H1 (cell line): ENCODE data around the gene GADL1. TPM values are rescaled to one million over a fixed set of nuclear protein-coding genes. Genes with fewer than 3 reads are reported as not detected.

Source experiments
- CTCF ChIA-PET: fragments of 300-600 bp; sonication (Branson Sonifier 250); formaldehyde crosslinking; loops from one replicate; lab custom pipeline; 2021; ENCODE audit not compliant: partially characterized antibody; lab: Charles Lee
- POLR2A ChIA-PET: fragments of 300-600 bp; sonication (Branson Sonifier 250); formaldehyde crosslinking; loops from one replicate; lab custom pipeline; 2021; ENCODE audit warnings: inconsistent platforms; ENCODE audit not compliant: partially characterized antibody; lab: Charles Lee
- DNase-seq, 2 experiments: peaks; one replicate each; pipeline versions ENCODE4 v3.0.0 to v3.0.0-alpha.2; 2010 to 2022; ENCODE audit warnings: low spot score in 2 of 2, low read depth in 1 of 2, mixed read lengths in 1 of 2
- FAIRE-seq: peaks from 2 replicates; lab custom pipeline; 2011; peaks lifted over from hg19 to GRCh38; lab: Jason Lieb, UNC
- H2AFZ ChIP-seq: 2 replicates; pipeline ENCODE4 v1.8.1; 2012; ENCODE audit warnings: low read length, inconsistent platforms
- H2AK5ac ChIP-seq: 2 replicates; pipeline ENCODE4 v1.6.1; 2013; ENCODE audit warnings: low read depth, low read length
- H2BK120ac ChIP-seq: replicated peaks from 2 replicates; pipeline ENCODE3; 2013; ENCODE audit warnings: low read depth, low read length, inconsistent platforms
- H2BK12ac ChIP-seq: 2 replicates; pipeline ENCODE4 v1.6.1; 2013; ENCODE audit warnings: low read depth, low read length
- H2BK15ac ChIP-seq: 2 replicates; pipeline ENCODE4 v1.6.1; 2013; ENCODE audit warnings: low read length
- H2BK20ac ChIP-seq: 2 replicates; pipeline ENCODE4 v1.6.1; 2013; ENCODE audit warnings: low read length
- H2BK5ac ChIP-seq: 2 replicates; pipeline ENCODE4 v1.6.1; 2013; ENCODE audit warnings: low read depth, low read length
- H3K14ac ChIP-seq: 2 replicates; pipeline ENCODE4 v1.6.1; 2013; ENCODE audit warnings: inconsistent platforms; ENCODE audit not compliant: insufficient read length
- H3K18ac ChIP-seq: 2 replicates; pipeline ENCODE4 v1.6.1; 2013; ENCODE audit warnings: low read length; ENCODE audit errors: extremely low read depth
- H3K23ac ChIP-seq: 2 replicates; pipeline ENCODE4 v1.6.1; 2013; ENCODE audit warnings: inconsistent platforms; ENCODE audit not compliant: insufficient read length
- H3K23me2 ChIP-seq: 2 replicates; pipeline ENCODE4 v1.6.1; 2013; ENCODE audit warnings: low read depth, low read length
- H3K27ac ChIP-seq: 2 replicates; pipeline ENCODE4 v1.6.1; 2011; ENCODE audit warnings: low read depth, low read length, inconsistent platforms
- H3K27me3 ChIP-seq, 4 experiments: replicated peaks in 1 of 4; 1 replicate in 1 of 4; 2 replicates in 3 of 4; pipeline versions ENCODE4 v1.6.1 to v1.8.1; 2011 to 2013; ENCODE audit warnings: low read length in 3 of 4, mild to moderate bottlenecking in 3 of 4, inconsistent platforms in 2 of 4, mixed read lengths in 2 of 4, moderate library complexity in 1 of 4; ENCODE audit not compliant: control insufficient read depth in 3 of 4, insufficient read depth in 3 of 4; ENCODE audit errors: extremely low read depth in 1 of 4
- H3K36me3 ChIP-seq, 4 experiments: 2 replicates each; pipeline versions ENCODE4 v1.6.1 to v1.8.1; 2011 to 2013; ENCODE audit warnings: mild to moderate bottlenecking in 4 of 4, low read length in 3 of 4, moderate library complexity in 2 of 4, control low read depth in 1 of 4, inconsistent platforms in 1 of 4; ENCODE audit not compliant: insufficient read depth in 4 of 4, control insufficient read depth in 2 of 4
- H3K4ac ChIP-seq: replicated peaks from 2 replicates; pipeline ENCODE3; 2013; ENCODE audit warnings: low read length, low read depth, mixed read lengths, inconsistent platforms; ENCODE audit not compliant: insufficient read length
- H3K4me1 ChIP-seq, 4 experiments: replicated peaks in 1 of 4; 1 replicate in 1 of 4; 2 replicates in 3 of 4; pipeline versions ENCODE4 v1.6.1 to v1.8.1; 2011 to 2013; ENCODE audit warnings: low read length in 3 of 4, inconsistent platforms in 2 of 4, mixed read lengths in 1 of 4; ENCODE audit not compliant: insufficient read depth in 4 of 4, control insufficient read depth in 3 of 4
- H3K4me2 ChIP-seq, 2 experiments: 2 replicates each; pipeline versions ENCODE4 v1.6.1 to v1.8.1; 2011 to 2013; ENCODE audit warnings: low read depth in 2 of 2, low read length in 2 of 2, control low read depth in 1 of 2, inconsistent platforms in 1 of 2, mild to moderate bottlenecking in 1 of 2; ENCODE audit not compliant: insufficient read depth in 1 of 2
- H3K4me3 ChIP-seq, 4 experiments: fragments of 200-600, 300-600 bp in 1 of 4; sonication (generic), shearing (Covaris generic), sonication (Bioruptor Twin) in 1 of 4; 2 replicates each; pipeline versions ENCODE4 v1.5.1 to v1.8.1; 2011 to 2016; ENCODE audit warnings: low read length in 4 of 4, low read depth in 3 of 4, control low read depth in 2 of 4, inconsistent platforms in 2 of 4, mild to moderate bottlenecking in 2 of 4, mixed read lengths in 1 of 4, moderate library complexity in 1 of 4; ENCODE audit not compliant: insufficient read depth in 2 of 4; ENCODE audit errors: extremely low read depth in 1 of 4
- H3K56ac ChIP-seq: replicated peaks from 2 replicates; pipeline ENCODE3; 2013; ENCODE audit warnings: low read depth, mild to moderate bottlenecking, mixed read lengths, low read length, inconsistent platforms; ENCODE audit not compliant: insufficient read length
- H3K79me1 ChIP-seq: 2 replicates; pipeline ENCODE4 v1.6.1; 2013; ENCODE audit warnings: low read depth, low read length, control low read depth
- H3K79me2 ChIP-seq, 2 experiments: 2 replicates each; pipeline versions ENCODE4 v1.6.1 to v1.8.1; 2012 to 2013; ENCODE audit warnings: low read length in 2 of 2, mild to moderate bottlenecking in 2 of 2, inconsistent platforms in 1 of 2; ENCODE audit not compliant: insufficient read depth in 2 of 2, control insufficient read depth in 1 of 2
- H3K9ac ChIP-seq, 4 experiments: replicated peaks in 1 of 4; 1 replicate in 1 of 4; 2 replicates in 3 of 4; pipeline versions ENCODE4 v1.6.1 to v1.8.1; 2011 to 2013; ENCODE audit warnings: low read depth in 3 of 4, low read length in 3 of 4, control low read depth in 2 of 4, mild to moderate bottlenecking in 2 of 4, moderate library complexity in 2 of 4, inconsistent platforms in 1 of 4; ENCODE audit errors: extremely low read depth in 1 of 4
- H3K9me3 ChIP-seq, 2 experiments: 2 replicates each; pipeline versions ENCODE4 v1.6.1 to v1.8.1; 2012 to 2013; ENCODE audit warnings: mild to moderate bottlenecking in 2 of 2, moderate library complexity in 2 of 2, control low read depth in 1 of 2, inconsistent platforms in 1 of 2, low read depth in 1 of 2, low read length in 1 of 2, mixed read lengths in 1 of 2; ENCODE audit not compliant: insufficient read depth in 2 of 2
- H4K20me1 ChIP-seq, 2 experiments: replicated peaks in 1 of 2; 2 replicates each; pipeline versions ENCODE3 to v1.8.1; 2011 to 2013; ENCODE audit warnings: inconsistent platforms in 2 of 2, low read length in 2 of 2, mild to moderate bottlenecking in 1 of 2; ENCODE audit not compliant: insufficient read depth in 2 of 2, control insufficient read depth in 1 of 2
- H4K5ac ChIP-seq: 2 replicates; pipeline ENCODE4 v1.6.1; 2013; ENCODE audit warnings: low read length, low read depth, mixed read lengths, inconsistent platforms; ENCODE audit not compliant: insufficient read length
- H4K8ac ChIP-seq: 2 replicates; pipeline ENCODE4 v1.8.0; 2013; ENCODE audit warnings: mild to moderate bottlenecking, moderate library complexity, low read length, inconsistent platforms; ENCODE audit not compliant: insufficient read depth; ENCODE audit errors: extremely low read depth
- H4K91ac ChIP-seq: replicated peaks from 2 replicates; pipeline ENCODE3; 2013; ENCODE audit warnings: low read length, mixed read lengths, inconsistent platforms; ENCODE audit not compliant: insufficient read length
- ATF2 ChIP-seq: IDR thresholded peaks from 2 replicates; pipeline ENCODE4 v1.6.1; 2012; ENCODE audit warnings: low read length, inconsistent platforms
- BACH1 ChIP-seq: IDR thresholded peaks from 2 replicates; pipeline ENCODE4 v1.6.1; 2012; ENCODE audit warnings: low read length, improper control_type of control experiment
- BRCA1 ChIP-seq: IDR thresholded peaks from 2 replicates; pipeline ENCODE4 v1.6.1; 2012; ENCODE audit warnings: low read depth, low read length, improper control_type of control experiment
- CTBP2 ChIP-seq: IDR thresholded peaks from 2 replicates; pipeline ENCODE4 v1.7.0; 2011; ENCODE audit warnings: borderline replicate concordance, mild to moderate bottlenecking, moderate library complexity, mixed read lengths, low read length; ENCODE audit not compliant: insufficient read depth, insufficient read length
- EGR1 ChIP-seq: IDR thresholded peaks from 2 replicates; pipeline ENCODE4 v1.6.1; 2011; ENCODE audit warnings: low read depth, low read length, borderline replicate concordance
- GTF2F1 ChIP-seq: IDR thresholded peaks from 2 replicates; pipeline ENCODE4 v1.6.1; 2012; ENCODE audit warnings: low read depth, low read length, improper control_type of control experiment, borderline replicate concordance
- JUND ChIP-seq: IDR thresholded peaks from 2 replicates; pipeline ENCODE4 v1.6.1; 2011; ENCODE audit warnings: mild to moderate bottlenecking, improper control_type of control experiment, low read length
- KDM4A ChIP-seq: IDR thresholded peaks from one replicate; pipeline ENCODE4 v1.7.1; 2012; ENCODE audit warnings: low read depth, mild to moderate bottlenecking, moderate library complexity, low read length, inconsistent platforms; ENCODE audit not compliant: severe bottlenecking
- NANOG ChIP-seq: IDR thresholded peaks from 2 replicates; pipeline ENCODE4 v1.6.1; 2011; ENCODE audit warnings: low read length, low read depth, mild to moderate bottlenecking, inconsistent platforms; ENCODE audit not compliant: insufficient read depth, poor library complexity, severe bottlenecking
- SRF ChIP-seq: IDR thresholded peaks from 2 replicates; pipeline ENCODE4 v1.6.1; 2011; ENCODE audit warnings: mild to moderate bottlenecking, low read depth, low read length, moderate library complexity
- SUZ12 ChIP-seq: fragments of 200-600 bp; sonication (generic); IDR thresholded peaks from 2 replicates; pipeline ENCODE4 v1.6.1; 2012; ENCODE audit warnings: mild to moderate bottlenecking, inconsistent platforms, low read length, moderate library complexity, mixed read lengths
- TAF1 ChIP-seq: IDR thresholded peaks from 2 replicates; pipeline ENCODE4 v1.6.1; 2011; ENCODE audit warnings: mild to moderate bottlenecking, low read depth, low read length
- polyA plus RNA-seq, 7 experiments: library from polyadenylated mRNA; depleted of rRNA in 3 of 7; stranded (reverse) in 5 of 7; unstranded in 2 of 7; fragments of >200 nt in 5 of 7; fragments of 200-250 nt in 2 of 7; gene quantifications; 1 replicate in 5 of 7; 2 replicates in 1 of 7; 4 replicates in 1 of 7; pipeline versions ENCODE4 v1.2.1 to v1.2.3, GENCODE V29; 2011 to 2013; ENCODE audit warnings: missing spikeins in 2 of 7, mixed read lengths in 2 of 7
- total RNA-seq: library from RNA; stranded (reverse); fragmentation: NEBNext Ultra II Directional; extraction: Animal tissue kit (Norgen Biotek cat#: 25700); gene quantifications from 2 replicates; pipeline ENCODE4 v1.2.1, GENCODE V29; 2021

GADL1 gene
- total and polyA plus RNA-seq, 2 of the 8 experiments (the other 6 are each of a cell fraction or from before 2014, with no cell fraction given), result 0.03 to 0.30 TPM

- H3K36me3 ChIP-seq, result peaks cover 0 to 14% (median 5%) of the 10 kb centered on the region in 4 experiments; a peak in 3 of 8 replicates
- H2AK5ac ChIP-seq, result no peak overlapping the region
- no peak overlapping the region for H2BK20ac ChIP-seq
- H4K91ac ChIP-seq, result no peak overlapping the region
- no peak overlapping the region for H2BK12ac ChIP-seq
- H2AFZ ChIP-seq, result no peak overlapping the region
- H3K27ac ChIP-seq, result no peak overlapping the region
- TF ChIP-seq NANOG (no peak), CTBP2 (no peak), SUZ12 (no peak), JUND (no peak), GTF2F1 (no peak), BACH1 (no peak), ATF2 (no peak), TAF1 (no peak), EGR1 (no peak), SRF (no peak), BRCA1 (no peak), KDM4A (no peak)
- no peak overlapping the region for H3K4me3 ChIP-seq
- H3K4me1 ChIP-seq, result peaks cover 0 to 6% (median 4%) of the 10 kb centered on the region in 4 experiments; a peak in 2 of 7 replicates
- DNase-seq (no peak), FAIRE-seq (no peak)
- no peak overlapping the region for H3K18ac ChIP-seq
- H3K9me3 ChIP-seq, result peaks cover 18 to 29% of the 10 kb centered on the region in 2 experiments
- H2BK5ac ChIP-seq, result no peak overlapping the region
- H3K14ac ChIP-seq, result no peak overlapping the region
- no peak overlapping the region for H3K4me2 ChIP-seq
- H3K23me2 ChIP-seq, result no peaks in the 10 kb centered on the region
- H3K4ac ChIP-seq, result no peak overlapping the region
- H2BK120ac ChIP-seq, result no peak overlapping the region
- no peak overlapping the region for H2BK15ac ChIP-seq
- H4K5ac ChIP-seq, result no peak overlapping the region
- ChIA-PET POLR2A (no interaction called here), CTCF (interaction anchor here (0.7 to 2.8 kb wide), 4 partner anchors 9 to 503 kb away, joined by 3 to 18 read pairs (median 4); no protein-coding TSS in a partner anchor)
- no peaks in the 10 kb centered on the region for H4K20me1 ChIP-seq
- H4K8ac ChIP-seq, result no peak overlapping the region
- no peaks in the 10 kb centered on the region for H3K79me1 ChIP-seq
- no peak overlapping the region for H3K9ac ChIP-seq
- H3K23ac ChIP-seq, result no peak overlapping the region
- no peaks in the 10 kb centered on the region for H3K79me2 ChIP-seq
- H3K27me3 ChIP-seq, result no peaks in the 10 kb centered on the region
- no peak overlapping the region for H3K56ac ChIP-seq
These were observed 192.2 kb downstream of the GADL1 start for GRCh38 chr3:30702038-30702827.
